Nephron (organoid): ENCODE data around the gene METRNL.

Experiments used
- H3K27ac Mint-ChIP-seq, 3 experiments: 2 replicates each; pipeline ENCODE4 v1.8.0; 2020; ENCODE audit warnings: mixed read lengths in 3 of 3, mild to moderate bottlenecking in 2 of 3, moderate library complexity in 1 of 3
- H3K27me3 Mint-ChIP-seq: 2 replicates; pipeline ENCODE4 v1.8.0; 2021; ENCODE audit warnings: low read depth, mild to moderate bottlenecking, moderate library complexity, mixed read lengths
- H3K36me3 Mint-ChIP-seq: 2 replicates; pipeline ENCODE4 v1.8.0; 2020; ENCODE audit warnings: low read depth, mixed read lengths
- H3K4me1 Mint-ChIP-seq: 2 replicates; pipeline ENCODE4 v1.8.0; 2020; ENCODE audit warnings: mixed read lengths
- H3K4me3 Mint-ChIP-seq, 3 experiments: 2 replicates each; pipeline ENCODE4 v1.8.0; 2020; ENCODE audit warnings: mild to moderate bottlenecking in 3 of 3, mixed read lengths in 3 of 3, moderate library complexity in 2 of 3
- H3K9me3 Mint-ChIP-seq: 2 replicates; pipeline ENCODE4 v1.8.0; 2020; ENCODE audit warnings: mixed read lengths
- TF ChIP-seq, protein P1 (sequence below), 3 experiments: fragments of 200-600 bp; sonication (generic); IDR thresholded peaks; one replicate each; pipeline ENCODE4 v1.5.0; 2021; ENCODE audit warnings: antibody characterized with exemption in 3 of 3; ENCODE audit not compliant: unreplicated experiment in 3 of 3

METRNL gene

DNA sequence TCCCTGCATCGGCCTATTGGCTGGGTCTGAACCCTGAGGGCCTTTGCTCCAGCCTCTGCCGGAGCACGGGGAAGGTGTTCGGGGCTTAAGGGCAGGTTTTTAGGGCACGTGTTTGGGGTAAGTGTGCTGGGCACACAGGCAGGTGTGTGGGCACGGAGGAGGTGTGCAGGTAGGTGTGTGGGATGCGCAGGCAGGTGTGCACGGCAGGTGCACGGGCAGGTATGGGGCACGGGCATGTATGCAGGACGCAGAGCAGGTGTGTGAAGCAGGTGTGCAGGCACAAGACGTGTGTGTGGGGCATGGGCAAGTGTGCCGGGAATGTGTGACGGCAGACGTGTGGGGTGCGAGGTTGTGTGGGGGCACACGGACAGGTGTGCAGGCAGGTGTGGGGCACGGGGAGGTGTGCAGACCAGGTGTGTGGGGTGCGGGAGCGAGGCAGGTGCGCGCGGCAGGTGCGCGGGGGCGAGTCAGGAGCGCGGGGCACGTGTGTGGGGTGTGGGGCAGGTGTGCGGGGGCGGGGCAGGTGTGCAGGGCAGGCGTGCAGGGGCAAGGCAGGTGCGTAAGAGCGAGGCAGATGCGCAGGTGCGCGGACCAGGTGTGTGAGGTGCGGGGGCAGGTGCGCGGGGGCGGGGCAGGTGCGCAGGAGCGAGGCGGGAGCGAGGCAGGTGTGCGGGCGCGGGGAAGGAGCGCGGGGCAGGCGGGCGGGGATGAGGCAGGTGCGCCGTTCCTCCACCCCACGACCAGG lies 28.6 kb upstream of the METRNL start:
- Mint-ChIP-seq H3K4me1 (peaks cover 14% of the 10 kb centered on the region), H3K27ac (peak overlapping the region; percentile 32 to 87 (median 35)), H3K4me3 (peak overlapping the region; percentile 85 to 95 (median 90)), H3K9me3 (peaks cover 9% of the 10 kb centered on the region), H3K27me3 (no peaks in the 10 kb centered on the region), H3K36me3 (peaks cover 25% of the 10 kb centered on the region)
- TF ChIP-seq, protein P1, sequence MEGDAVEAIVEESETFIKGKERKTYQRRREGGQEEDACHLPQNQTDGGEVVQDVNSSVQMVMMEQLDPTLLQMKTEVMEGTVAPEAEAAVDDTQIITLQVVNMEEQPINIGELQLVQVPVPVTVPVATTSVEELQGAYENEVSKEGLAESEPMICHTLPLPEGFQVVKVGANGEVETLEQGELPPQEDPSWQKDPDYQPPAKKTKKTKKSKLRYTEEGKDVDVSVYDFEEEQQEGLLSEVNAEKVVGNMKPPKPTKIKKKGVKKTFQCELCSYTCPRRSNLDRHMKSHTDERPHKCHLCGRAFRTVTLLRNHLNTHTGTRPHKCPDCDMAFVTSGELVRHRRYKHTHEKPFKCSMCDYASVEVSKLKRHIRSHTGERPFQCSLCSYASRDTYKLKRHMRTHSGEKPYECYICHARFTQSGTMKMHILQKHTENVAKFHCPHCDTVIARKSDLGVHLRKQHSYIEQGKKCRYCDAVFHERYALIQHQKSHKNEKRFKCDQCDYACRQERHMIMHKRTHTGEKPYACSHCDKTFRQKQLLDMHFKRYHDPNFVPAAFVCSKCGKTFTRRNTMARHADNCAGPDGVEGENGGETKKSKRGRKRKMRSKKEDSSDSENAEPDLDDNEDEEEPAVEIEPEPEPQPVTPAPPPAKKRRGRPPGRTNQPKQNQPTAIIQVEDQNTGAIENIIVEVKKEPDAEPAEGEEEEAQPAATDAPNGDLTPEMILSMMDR (IDR thresholded peaks at IDR 0.05; ENCODE audit: unreplicated experiment in 3 of 3) = no peak

- Mint-ChIP-seq H3K4me1 (peaks cover 20% of the 10 kb centered on the region), H3K4me3 (peak overlapping the region; percentile 85 to 95 (median 86)), H3K9me3 (peaks cover 7% of the 10 kb centered on the region), H3K36me3 (peaks cover 20% of the 10 kb centered on the region), H3K27me3 (no peaks in the 10 kb centered on the region), H3K27ac (peak overlapping the region in 2 of 3 experiments; percentile 87 to 90)
- TF ChIP-seq, protein P1 (IDR thresholded peaks at IDR 0.05; ENCODE audit: unreplicated experiment in 3 of 3) = no peak
These were observed 27.8 kb upstream of the METRNL start for GRCh38 chr17:83051396-83052240.

- peaks cover 14% of the 10 kb centered on the region for H3K36me3 Mint-ChIP-seq
- peaks cover 20% of the 10 kb centered on the region for H3K4me1 Mint-ChIP-seq
- peak overlapping the region in 2 of 3 experiments; percentile 87 to 90 for H3K27ac Mint-ChIP-seq
- peak overlapping the region; percentile 85 to 95 (median 86) for H3K4me3 Mint-ChIP-seq
- TF ChIP-seq, protein P1 (IDR thresholded peaks at IDR 0.05; ENCODE audit: unreplicated experiment in 3 of 3) = no peak
- H3K27me3 Mint-ChIP-seq = no peaks in the 10 kb centered on the region
- H3K9me3 Mint-ChIP-seq = peaks cover 5% of the 10 kb centered on the region
These were observed 27.2 kb upstream of the METRNL start for GRCh38 chr17:83052241-83052564.

DNA sequence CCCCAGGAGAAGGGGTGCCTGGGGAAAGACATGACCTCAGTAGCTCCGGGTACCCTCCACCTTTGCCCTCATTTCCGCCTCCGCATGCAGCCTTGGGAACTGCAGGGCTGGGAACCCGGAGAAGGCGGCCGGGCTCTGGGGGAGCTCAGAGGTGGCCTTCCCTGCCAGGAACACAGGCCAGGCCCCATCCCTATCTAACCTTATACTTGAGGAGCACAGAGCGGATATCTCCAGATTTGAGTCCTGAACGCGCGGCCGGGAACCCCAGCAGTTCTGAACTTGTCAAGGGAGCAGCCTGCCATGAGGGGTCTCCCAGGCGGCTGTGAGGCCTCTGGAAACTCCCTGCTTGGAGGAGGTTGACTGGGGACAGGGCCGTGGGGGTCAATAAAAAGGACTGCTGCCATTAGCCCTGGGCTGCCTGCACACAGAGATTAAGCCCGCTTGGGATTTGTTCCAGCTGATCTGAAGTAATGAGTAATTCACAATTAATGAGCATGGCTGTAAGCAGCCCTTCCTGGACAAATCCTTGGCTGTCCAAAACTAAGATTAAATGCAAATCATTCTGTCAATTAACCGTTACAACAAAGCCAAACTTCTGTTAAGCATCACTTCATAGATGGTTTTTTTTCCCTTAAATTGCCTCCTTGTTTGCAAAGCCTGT lies 26.3 kb upstream of the METRNL start:
- H3K36me3 Mint-ChIP-seq = peaks cover 7% of the 10 kb centered on the region
- H3K27me3 Mint-ChIP-seq = no peaks in the 10 kb centered on the region
- H3K4me1 Mint-ChIP-seq = peaks cover 25% of the 10 kb centered on the region
- H3K9me3 Mint-ChIP-seq = peaks cover under 1% of the 10 kb centered on the region
- H3K4me3 Mint-ChIP-seq = peak overlapping the region; percentile 23 to 65 (median 54)
- TF ChIP-seq, protein P1 (IDR thresholded peaks at IDR 0.05; ENCODE audit: unreplicated experiment in 3 of 3) = no peak
- peak overlapping the region; percentile 74 to 85 (median 81) for H3K27ac Mint-ChIP-seq

- no peaks in the 10 kb centered on the region for H3K36me3 Mint-ChIP-seq
- peaks cover 4% of the 10 kb centered on the region for H3K27me3 Mint-ChIP-seq
- TF ChIP-seq, protein P1 (IDR thresholded peaks at IDR 0.05; ENCODE audit: unreplicated experiment in 3 of 3) = no peak
- peak overlapping the region; percentile 74 to 85 (median 81) for H3K27ac Mint-ChIP-seq
- peaks cover 25% of the 10 kb centered on the region for H3K4me1 Mint-ChIP-seq
- H3K4me3 Mint-ChIP-seq = peak overlapping the region; percentile 23 to 65 (median 54)
- H3K9me3 Mint-ChIP-seq = no peaks in the 10 kb centered on the region
These were observed 25.5 kb upstream of the METRNL start for GRCh38 chr17:83053739-83054451.
